GM18858 (cell line): ENCODE results near the gene HASPIN.
"Not testable (repeated sequence)": the region's sequence is repeated elsewhere in the genome, so short reads cannot be mapped to it uniquely, and the experiment has no call there.

ENCODE experiments used
- ATAC-seq: cut with Tn5 transposase; IDR thresholded peaks from one replicate; pipeline ENCODE4 v1.9.1; 2021; ENCODE audit not compliant: unreplicated experiment

Gene HASPIN

DNA sequence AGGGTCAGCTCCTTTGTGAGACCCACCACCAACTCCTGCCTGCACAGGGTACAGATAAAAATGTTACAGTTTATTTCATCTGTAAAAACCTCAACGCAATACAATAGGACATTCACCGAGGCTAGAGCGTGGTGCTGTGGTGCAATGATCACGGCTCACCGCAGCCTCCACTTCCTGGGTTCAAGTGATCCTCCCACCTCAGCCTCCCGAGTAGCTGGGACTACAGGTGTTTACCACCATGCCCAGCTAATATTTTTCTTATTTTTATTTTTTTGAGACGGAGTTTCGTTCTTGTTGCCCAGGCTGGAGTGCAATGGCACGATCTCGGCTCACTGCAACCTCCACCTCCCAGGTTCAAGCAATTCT lies 11.2 kb downstream of the HASPIN start:
- ATAC-seq = not testable (repeated sequence)

- no peak for ATAC-seq
These were observed 11.8 kb downstream of the HASPIN start for GRCh38 chr17:3735515-3735914.

DNA sequence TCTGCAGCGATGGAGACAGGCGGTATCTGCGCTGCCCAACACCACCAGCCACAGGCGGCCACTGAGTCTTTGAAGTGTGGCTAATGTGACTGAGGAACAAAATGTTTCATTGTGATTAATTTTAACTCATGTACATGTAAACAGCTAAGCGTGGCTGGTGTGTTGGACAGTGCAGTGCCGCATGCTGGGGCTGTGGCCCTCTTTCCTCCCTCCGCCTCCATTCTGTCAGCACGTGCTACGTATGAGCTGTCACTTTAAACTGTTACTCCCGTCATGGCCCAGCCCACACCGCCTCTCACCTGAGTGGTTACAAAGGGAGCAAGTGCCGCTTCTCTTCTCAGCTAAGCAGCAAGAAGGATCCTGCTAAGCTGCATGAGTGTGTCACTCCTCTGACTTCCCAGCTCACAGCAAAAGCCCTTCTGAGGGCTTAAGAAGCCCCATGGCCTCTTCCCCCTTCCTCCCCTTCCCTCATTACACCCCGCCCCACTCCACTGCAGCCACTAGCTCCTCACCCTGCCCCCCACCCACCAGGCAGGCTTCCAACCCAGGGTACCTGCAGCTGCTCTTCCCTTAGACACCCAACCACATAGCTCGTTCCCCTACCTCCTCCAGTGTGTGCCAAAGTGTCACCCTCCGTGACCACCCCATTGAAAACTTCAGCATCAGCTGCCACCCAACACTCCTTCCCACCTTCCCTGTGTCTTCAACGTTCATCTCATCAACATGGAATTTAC lies 15.0 kb downstream of the HASPIN start:
- no peak for ATAC-seq

DNA sequence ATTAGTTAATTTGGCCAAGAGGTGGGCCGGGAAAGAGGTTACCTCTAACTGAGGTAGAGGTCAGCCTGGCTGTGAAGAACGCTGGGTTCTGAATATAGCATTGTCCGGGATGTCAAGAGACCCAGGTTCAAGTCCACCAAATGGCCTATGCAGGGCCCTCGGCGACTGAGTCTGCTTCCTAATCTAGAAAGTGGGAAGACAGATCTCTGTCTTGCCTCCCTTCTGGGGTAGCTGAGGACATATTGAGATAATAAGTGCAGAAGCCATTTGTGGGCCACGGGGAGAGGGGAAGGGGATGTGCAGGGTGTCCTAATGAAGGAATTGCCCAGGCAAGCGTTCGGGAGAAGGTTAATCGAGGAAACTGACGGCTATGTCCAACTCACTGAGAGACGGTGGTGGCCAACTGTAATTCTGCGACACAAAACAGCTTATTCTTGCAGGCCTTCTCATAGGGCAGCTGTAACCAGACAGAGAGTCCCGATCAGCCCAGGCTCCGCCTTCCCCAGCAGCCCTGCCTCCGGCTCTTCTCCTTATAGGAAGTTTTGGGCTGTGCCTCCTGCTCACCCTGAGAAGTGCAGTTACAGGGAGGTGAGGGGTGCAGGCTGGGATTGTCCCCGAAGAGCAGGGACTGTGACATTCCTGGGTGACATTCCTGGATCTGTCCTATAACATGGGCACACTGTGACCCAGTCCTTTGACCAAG lies 15.9 kb downstream of the HASPIN start:
- no peak for ATAC-seq

DNA sequence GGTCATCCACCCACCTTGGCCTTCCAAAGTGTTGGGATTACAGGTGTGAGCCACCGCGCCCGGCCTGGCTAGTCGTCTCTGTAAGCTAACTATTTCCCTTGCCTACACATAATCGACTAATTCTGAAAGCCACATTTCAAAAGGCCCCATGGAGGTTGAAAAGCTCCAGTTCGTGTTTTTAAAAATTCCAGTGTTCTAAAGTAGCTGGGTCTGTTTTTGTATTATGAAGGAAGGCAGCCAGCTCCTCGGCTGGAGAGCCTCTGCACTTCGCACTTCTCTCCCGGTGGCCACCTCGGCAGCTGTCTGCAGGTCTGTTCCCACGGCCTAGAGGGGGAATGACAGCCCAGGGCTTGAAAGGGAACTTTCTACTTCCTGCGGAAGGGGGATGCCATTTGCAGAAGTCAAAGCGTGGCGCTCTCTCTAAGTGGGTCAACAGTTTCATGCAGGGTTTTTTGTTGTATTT lies 16.9 kb downstream of the HASPIN start:
- no peak for ATAC-seq

DNA sequence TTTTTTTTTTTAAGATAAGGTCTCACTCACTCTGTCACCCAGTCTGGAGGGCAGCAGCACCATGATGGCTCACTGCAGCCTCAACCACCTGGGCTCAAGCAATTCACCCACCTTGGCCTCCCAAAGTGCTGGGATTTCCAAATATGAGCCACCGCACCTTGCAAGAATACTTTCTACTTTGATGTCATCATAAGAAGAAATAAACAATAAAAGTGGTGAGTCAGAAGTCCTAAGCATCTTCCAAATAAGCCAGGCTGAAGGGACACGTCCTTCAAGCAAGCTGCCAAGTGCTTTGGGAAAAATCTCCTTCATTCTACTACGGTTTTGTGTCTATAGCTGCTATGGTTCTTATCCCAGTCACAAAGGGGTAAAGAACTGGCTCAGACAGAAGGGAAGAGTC lies 20.3 kb downstream of the HASPIN start:
- no peak for ATAC-seq

- no peak for ATAC-seq
These were observed 21.4 kb downstream of the HASPIN start for GRCh38 chr17:3745071-3745470.

DNA sequence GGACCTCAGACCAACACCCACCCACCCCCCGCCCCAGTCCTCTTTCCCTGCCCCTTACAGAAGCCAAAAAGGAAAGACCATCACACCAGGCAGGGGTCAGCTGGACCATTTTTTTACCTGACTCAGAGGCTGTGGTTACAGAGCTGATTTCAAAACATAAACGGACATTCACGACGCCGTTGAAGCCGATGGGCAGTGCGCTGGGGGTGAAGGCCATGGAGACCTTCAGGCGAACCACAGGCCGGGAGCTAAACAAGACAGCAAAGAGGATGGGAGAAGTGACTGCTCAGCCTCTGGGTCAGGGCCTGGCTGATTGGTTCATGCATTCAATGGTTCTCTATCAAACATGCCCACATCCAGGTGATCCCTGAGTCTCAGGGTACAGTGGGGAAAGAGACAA lies 24.1 kb downstream of the HASPIN start:
- no peak for ATAC-seq

DNA sequence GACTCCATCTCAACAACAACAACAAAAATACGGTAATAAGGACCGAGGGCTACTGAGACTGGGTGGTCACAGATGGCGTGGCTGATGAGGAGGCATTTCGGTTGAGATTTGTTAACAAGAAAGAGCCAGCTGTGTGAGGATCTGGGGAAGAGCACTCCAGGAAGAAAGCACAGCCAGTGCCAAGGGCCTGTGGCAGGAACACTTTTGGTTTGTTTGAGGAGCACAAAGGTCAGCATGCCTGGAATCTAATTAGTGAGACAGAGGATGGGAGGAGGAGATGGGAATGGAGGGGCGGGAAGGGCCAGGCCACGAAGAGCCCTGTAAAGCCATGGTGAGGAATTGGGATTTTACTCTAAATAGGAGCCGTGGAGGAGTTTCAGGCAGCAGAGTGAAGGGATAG lies 24.9 kb downstream of the HASPIN start:
- no peak for ATAC-seq

- no peak for ATAC-seq
These were observed 26.6 kb downstream of the HASPIN start for GRCh38 chr17:3750296-3750695.

DNA sequence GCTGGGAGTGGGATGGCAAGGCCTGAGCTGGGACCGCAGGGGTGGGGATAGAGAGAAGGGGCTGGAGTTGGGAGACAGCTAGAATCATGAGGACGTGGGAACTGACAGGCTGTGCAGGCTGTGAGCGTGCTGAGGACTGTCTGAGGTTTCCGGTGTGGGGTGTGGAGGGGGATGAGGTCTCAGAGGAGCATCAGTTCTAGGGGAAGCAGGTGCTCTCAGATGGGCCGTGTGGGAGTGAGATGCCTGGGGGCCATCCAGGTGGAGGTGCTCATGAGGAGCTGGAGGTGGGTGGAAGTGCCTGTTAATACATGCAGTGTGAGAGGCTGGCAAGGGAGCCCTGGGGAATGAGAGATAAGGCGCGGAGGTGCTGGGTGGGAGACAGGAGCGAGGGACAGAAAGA lies 27.2 kb downstream of the HASPIN start:
- ATAC-seq = no peak

DNA sequence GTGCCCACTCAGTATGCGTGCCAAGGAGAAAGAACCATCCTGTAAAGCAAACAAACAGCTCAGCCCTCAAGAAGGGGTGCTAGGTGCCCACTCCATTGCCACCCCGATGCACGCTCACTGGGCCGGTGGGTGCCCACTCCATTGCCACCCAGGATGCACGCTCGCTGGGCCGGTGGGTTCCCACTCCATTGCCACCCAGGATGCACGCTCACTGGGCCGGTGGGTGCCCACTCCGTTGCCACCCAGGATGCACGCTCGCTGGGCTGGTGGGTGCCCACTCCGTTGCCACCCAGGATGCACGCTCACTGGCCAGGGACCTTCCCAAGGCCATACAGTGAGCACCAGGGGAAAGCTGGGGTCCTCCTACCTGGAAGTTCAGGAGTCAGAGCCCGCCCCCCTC lies 28.1 kb downstream of the HASPIN start:
- ATAC-seq = no peak

DNA sequence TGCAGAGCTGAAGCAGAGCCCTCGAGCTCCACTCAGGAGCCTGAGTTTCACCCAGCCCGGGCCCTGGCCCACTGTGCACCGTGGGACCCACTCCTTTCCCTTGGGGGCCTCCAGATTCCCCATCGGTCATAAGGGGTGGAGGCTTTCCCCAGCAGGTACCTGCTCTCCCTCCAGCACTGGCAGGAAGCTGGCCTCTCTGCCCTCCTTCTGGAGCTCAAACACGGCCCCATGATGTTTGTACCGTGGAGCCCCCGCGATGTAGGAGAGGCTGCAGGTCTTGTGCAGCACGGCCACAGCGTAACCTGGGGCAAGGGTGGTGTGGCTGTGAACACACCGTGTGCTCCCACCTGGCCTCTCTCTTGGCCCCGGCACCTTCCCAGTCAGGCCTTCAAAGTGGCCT lies 29.9 kb downstream of the HASPIN start:
- no peak for ATAC-seq

- ATAC-seq = no peak
These were observed 30.4 kb downstream of the HASPIN start for GRCh38 chr17:3754066-3754457.

DNA sequence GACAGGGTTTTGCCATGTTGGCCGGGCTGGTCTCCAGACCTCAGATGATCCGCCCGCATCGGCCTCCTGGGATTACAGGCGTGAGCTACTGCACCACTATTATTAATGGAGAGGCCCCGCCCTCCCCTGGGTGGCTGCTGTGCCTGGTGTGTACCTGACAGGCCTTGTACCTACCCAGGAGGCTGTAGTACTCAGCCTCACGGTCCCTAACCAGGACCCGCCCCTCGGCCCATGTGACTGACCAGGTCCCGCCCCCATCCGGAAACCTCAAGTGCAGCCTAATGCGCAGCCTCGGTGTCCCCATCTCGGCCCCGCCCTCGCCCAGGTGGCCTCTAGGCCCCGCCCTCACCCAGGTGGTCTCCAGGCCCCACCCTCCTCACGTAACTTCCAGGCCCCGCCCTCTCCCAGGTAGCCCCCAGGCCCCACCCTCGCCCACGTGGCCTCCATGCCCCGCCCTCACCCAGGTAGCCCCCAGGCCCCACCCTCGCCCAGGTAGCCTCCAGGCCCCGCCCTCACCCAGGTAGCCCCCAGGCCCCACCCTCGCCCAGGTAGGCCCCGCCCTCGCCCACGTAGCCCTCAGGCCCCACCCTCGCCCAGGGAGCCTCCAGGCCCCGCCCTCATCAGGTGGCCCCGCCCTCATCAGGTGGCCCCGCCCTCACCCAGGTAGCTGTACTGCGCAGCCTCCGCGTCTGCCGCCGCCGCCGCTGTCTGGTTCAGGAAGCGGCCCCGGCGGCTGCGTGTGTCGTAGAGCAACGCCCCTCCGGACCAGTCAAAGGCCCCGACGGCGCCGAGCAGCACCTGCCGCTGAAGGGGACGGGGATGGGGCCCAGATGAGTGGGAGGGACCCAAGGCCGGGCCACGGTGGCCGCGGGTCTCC lies 31.0 kb downstream of the HASPIN start:
- no peak for ATAC-seq

DNA sequence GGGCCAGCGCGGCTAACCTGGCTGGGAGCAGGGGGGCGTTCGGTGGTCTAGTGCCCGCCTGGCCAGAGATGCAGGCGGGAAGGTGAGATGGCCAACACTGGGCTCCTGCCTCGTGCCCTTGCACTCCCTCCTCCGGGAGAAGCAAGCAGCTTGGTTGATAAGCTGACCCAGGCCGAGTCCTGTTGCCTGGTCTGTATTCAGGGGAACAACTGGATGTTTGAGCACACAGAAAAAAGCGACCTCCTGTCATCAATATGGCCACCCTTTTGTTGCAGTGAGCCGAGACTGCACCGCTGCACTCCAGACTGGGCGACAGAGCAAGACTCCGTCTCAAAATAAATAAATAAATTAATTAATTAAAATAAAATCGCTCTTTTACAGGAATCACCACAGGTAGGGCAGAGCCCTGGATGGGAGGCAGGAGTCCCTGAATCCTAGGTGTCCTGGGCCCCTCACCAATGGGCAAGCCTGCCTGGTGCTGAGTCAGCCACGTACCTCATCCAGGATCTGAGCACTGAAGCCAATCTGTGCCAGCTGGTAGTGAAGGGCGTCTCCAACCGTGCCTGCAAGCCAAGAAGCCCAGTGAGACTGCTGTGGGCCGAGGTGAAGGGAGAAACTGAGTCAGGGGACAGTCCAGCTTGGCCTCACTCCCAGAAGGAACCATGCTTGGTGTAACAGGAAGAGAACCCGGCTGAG lies 31.8 kb downstream of the HASPIN start:
- ATAC-seq = no peak

DNA sequence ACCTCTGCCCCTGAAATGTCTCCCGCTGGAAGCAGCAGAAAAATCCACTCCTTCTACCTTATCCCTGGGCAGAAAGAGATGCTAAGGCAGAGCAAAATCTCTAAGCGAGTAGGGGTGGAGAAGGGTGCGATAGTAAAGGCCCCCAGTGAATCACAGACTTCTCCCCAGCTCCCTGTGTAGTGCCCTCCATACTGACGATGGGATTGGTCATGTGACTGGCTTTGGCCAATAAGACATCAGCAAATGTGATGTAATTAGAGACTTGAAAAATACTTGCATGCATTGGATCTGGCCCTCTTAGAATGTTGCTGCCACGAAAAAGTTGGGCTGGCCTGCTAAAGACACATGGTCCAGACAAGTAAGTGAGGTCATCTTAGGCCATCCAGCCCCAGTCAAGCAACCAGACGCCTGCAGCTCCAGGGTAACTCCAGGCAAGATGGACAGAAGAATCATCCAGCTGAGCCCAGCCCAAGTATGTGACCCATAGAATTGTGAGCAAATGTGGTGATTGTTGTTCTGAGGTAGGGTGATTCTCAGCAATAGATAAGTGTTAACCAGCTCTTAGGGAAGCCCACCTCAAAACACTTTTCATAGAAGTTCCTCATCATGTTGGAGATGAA lies 36.0 kb downstream of the HASPIN start:
- ATAC-seq = no peak

DNA sequence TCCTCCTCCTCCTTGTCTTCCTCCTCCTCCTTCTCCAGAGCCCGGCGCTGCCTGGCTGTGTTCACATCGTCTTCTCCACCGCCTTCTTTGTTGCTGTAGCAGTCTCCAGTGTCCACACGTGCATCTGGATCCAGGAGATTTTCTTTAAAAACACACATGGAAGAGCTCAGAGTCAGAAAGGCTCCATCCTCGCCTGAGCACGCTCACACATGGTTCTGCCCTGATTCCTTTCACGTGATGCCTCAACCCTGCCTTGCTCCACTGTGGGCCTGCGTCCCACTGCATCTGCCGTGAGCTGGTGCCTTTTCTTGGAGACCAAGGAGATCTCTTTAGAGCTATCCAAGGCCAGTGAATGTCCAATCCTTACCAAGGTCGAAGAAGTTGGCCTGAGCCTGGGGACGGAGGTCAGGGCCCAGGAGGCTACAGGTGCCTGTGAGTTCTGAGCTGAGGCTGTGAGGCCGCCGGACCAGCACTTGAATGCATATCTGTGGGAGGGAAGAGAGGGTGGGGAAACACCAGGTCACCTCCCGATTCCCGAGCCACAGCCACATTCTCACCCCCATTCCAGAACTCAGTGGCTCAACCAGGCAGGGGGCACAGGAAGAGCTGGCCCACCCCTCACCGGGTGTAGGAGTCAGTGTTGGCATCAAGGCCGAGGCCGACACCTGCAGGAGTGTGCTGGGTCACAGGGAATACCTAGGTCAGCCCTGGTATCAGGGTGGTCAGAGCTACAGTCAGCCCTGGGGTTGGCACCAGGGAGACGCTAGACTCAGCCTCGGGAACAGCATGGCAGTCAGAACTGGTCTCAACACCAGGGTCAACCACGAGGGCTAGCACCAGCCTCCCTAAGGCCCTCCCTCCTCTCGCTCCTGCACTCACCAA lies 37.6 kb downstream of the HASPIN start:
- ATAC-seq = no peak

DNA sequence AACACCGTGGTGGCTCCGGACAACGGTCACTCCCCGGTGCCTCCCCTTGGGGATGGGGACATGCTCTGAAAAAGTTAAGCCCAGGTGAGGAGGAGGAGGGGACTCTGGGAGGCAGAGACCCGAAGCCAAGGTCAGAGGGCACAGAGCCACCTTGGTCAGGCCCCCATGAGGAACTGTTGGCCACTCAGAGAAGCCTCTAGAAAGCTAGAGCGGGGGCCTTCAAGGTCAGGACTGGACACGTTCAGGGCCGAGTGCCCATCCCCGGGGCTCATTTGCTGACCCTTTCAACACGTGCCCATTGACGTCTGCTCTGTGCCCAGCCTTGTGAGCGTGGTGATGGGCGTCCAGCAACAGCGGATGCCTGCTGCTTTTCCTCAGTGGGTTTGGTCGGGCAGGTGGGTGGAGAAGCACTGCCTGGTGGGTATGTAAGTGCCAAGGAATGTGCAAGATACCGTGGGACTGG lies 38.2 kb downstream of the HASPIN start:
- ATAC-seq = no peak
